ENCODE data around the gene ADCY5. TPM values are rescaled to one million over a fixed set of nuclear protein-coding genes. Genes with fewer than 3 reads are reported as not detected.

ADCY5 gene
- total RNA-seq, 2 donors from 2014 or later, result 105 to 163 TPM

- Histone ChIP-seq H3K4me1 (peaks cover 0 to 38% of the 10 kb centered on the region in 2 donors), H3K36me3 (no peaks in the 10 kb centered on the region), H3K9me3 (no peaks in the 10 kb centered on the region), H3K4me3 (peak overlapping the region; percentile 46 to 75), H3K27me3 (no peaks in the 10 kb centered on the region), H3K27ac (peak overlapping the region; percentile 86 to 97)
- no peak for DNase-seq (ENCODE audit: low spot score)
- TF ChIP-seq CTCF (IDR thresholded peaks at IDR 0.05), result no peak
These were observed 1.5 kb downstream of the ADCY5 start for GRCh38 chr3:123447416-123447748.

GRCh38 chr3:123446610-123447109 is 2.2 kb downstream of the ADCY5 start:
- TF ChIP-seq CTCF (IDR thresholded peaks at IDR 0.05), result no peak

DNA sequence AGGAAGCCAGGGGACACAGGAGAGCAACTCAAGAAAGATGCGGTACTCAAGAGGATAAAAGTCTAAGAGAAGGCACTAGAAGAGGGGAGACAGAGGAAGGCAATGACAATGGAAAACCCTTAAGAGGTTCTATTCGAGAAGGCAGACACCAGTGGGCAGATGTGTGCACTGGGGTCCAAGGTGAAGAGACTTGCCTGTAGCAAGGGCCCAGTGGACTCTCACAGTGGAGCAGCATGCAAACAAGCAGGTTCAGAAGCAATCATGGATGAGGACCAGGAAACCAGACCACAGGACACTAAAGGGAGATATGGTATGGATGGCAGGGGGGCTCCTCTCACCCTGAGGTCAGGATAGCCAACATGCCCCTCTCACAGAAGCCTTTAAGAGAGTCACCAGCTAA is 2.7 kb downstream of the ADCY5 start:
- Histone ChIP-seq H3K27me3 (no peaks in the 10 kb centered on the region), H3K4me3 (peak overlapping the region; percentile 46 to 75), H3K27ac (peak overlapping the region; percentile 86 to 97), H3K4me1 (peaks cover 0 to 47% of the 10 kb centered on the region in 2 donors), H3K36me3 (no peaks in the 10 kb centered on the region), H3K9me3 (no peaks in the 10 kb centered on the region)
- TF ChIP-seq CTCF (IDR thresholded peaks at IDR 0.05), result no peak
- DNase-seq (ENCODE audit: low spot score), result no peak

More at GRCh38 chr3:123446610-123447109, 2.2 kb downstream of the ADCY5 start:
- Histone ChIP-seq H3K4me1 (peaks cover 0 to 45% of the 10 kb centered on the region in 2 donors), H3K27me3 (no peaks in the 10 kb centered on the region), H3K9me3 (no peaks in the 10 kb centered on the region), H3K27ac (peak overlapping the region; percentile 86 to 97), H3K4me3 (peak overlapping the region; percentile 46 to 75), H3K36me3 (no peaks in the 10 kb centered on the region)
- DNase-seq (ENCODE audit: low spot score), result no peak

DNA sequence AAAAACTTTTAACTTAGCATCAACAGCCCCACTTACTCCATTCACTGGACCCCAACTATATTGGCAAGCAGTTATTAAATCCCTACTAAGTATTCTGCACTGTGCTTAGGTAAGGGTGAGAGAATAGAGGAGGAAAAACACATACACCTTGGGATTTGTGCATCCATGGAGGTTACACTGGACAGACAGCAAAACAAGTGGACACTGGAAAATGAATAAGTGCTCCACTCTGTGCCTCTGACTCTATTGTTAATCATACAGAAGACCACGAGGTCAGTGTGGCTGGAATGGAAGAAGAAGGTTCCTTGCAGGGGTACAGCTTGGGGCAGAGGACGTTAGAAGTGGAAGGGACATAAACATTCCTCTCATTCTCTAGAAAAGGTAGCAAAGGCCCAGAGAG is 3.2 kb downstream of the ADCY5 start:
- Histone ChIP-seq H3K4me3 (peak overlapping the region; percentile 46 to 75), H3K27ac (peak overlapping the region; percentile 86 to 97), H3K27me3 (no peaks in the 10 kb centered on the region), H3K36me3 (no peaks in the 10 kb centered on the region), H3K4me1 (peaks cover 0 to 50% of the 10 kb centered on the region in 2 donors), H3K9me3 (no peaks in the 10 kb centered on the region)
- no peak for TF ChIP-seq CTCF (IDR thresholded peaks at IDR 0.05)
- no peak for DNase-seq (ENCODE audit: low spot score)

DNA sequence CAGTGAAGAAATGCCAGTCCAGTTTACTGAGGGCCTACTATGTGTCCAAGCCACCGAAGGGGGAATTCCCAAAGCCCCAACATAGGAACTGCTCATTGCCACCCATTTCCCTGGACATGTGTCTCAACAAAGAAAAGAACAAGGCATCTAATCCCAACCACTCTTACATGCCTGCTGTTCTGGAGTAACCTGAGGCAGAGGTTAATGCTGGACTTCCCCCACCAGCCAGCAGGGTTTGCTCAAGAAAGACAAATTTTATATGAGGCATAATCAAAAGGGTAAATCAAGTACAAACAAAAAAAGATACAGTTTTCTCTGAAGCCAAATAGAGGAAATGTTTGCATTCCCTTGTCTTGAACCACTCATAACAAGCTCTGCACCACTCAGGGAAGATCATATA is 4.1 kb downstream of the ADCY5 start:
- no peak for DNase-seq (ENCODE audit: low spot score)
- no peaks in the 10 kb centered on the region for H3K36me3 ChIP-seq
- TF ChIP-seq CTCF (IDR thresholded peaks at IDR 0.05), result no peak
- H3K4me3 ChIP-seq, result peak overlapping the region in 1 of 2 donors; percentile 75
- peaks cover 0 to 49% of the 10 kb centered on the region in 2 donors for H3K4me1 ChIP-seq
- no peaks in the 10 kb centered on the region for H3K27me3 ChIP-seq
- peak overlapping the region; percentile 86 to 97 for H3K27ac ChIP-seq
- H3K9me3 ChIP-seq, result no peaks in the 10 kb centered on the region

GRCh38 chr3:123444023-123444422 is 4.9 kb downstream of the ADCY5 start:
- no peaks in the 10 kb centered on the region for H3K9me3 ChIP-seq
- peak overlapping the region in 1 of 2 donors; percentile 75 for H3K4me3 ChIP-seq
- H3K4me1 ChIP-seq, result peaks cover 0 to 45% of the 10 kb centered on the region in 2 donors
- DNase-seq (ENCODE audit: low spot score), result no peak
- H3K36me3 ChIP-seq, result no peaks in the 10 kb centered on the region
- peak overlapping the region; percentile 86 to 97 for H3K27ac ChIP-seq
- no peak for TF ChIP-seq CTCF (IDR thresholded peaks at IDR 0.05)
- no peaks in the 10 kb centered on the region for H3K27me3 ChIP-seq

Data from right atrium auricular region (tissue), 2 donors.